HG03558 (cell line): ENCODE measurements around the gene SLC46A1.

Source experiments
- ATAC-seq: cut with Tn5 transposase; IDR thresholded peaks from one replicate; pipeline ENCODE4 v1.9.1; 2021; ENCODE audit warnings: moderate number of reproducible peaks; ENCODE audit not compliant: unreplicated experiment; ENCODE audit errors: extremely low read depth

SLC46A1 gene

GRCh38 chr17:28404812-28405570 lies 1.0 kb downstream of the SLC46A1 start:
- ATAC-seq, result no peak

GRCh38 chr17:28404461-28404811 lies 1.6 kb downstream of the SLC46A1 start:
- ATAC-seq, result no peak

- ATAC-seq, result no peak
Measured at GRCh38 chr17:28404007-28404406, 2.0 kb downstream of the SLC46A1 start.

- ATAC-seq, result no peak
Measured at GRCh38 chr17:28402844-28403243, 3.2 kb downstream of the SLC46A1 start.

- ATAC-seq, result no peak
Measured at GRCh38 chr17:28402224-28402630, 3.8 kb downstream of the SLC46A1 start.

GRCh38 chr17:28399808-28400207 lies 6.2 kb downstream of the SLC46A1 start:
- ATAC-seq, result no peak

GRCh38 chr17:28398280-28398981 lies 7.6 kb downstream of the SLC46A1 start:
- ATAC-seq, result no peak

GRCh38 chr17:28397687-28398279 lies 8.2 kb downstream of the SLC46A1 start:
- no peak for ATAC-seq

- ATAC-seq, result no peak
Measured at GRCh38 chr17:28397275-28397674, 8.7 kb downstream of the SLC46A1 start.

GRCh38 chr17:28396635-28397239 lies 9.3 kb downstream of the SLC46A1 start:
- ATAC-seq, result no peak

- no peak for ATAC-seq
Measured at GRCh38 chr17:28395968-28396367, 10.0 kb downstream of the SLC46A1 start.

GRCh38 chr17:28395426-28395825 lies 10.6 kb downstream of the SLC46A1 start:
- ATAC-seq, result no peak

GRCh38 chr17:28394337-28395116 lies 11.5 kb downstream of the SLC46A1 start:
- no peak for ATAC-seq

- no peak for ATAC-seq
Measured at GRCh38 chr17:28392491-28392890, 13.5 kb downstream of the SLC46A1 start.

- ATAC-seq, result no peak
Measured at GRCh38 chr17:28391401-28391800, 14.6 kb downstream of the SLC46A1 start.

- ATAC-seq, result no peak
Measured at GRCh38 chr17:28390984-28391383, 15.0 kb downstream of the SLC46A1 start.

GRCh38 chr17:28390563-28390962 lies 15.4 kb downstream of the SLC46A1 start:
- no peak for ATAC-seq

- no peak for ATAC-seq
Measured at GRCh38 chr17:28390141-28390540, 15.9 kb downstream of the SLC46A1 start.

GRCh38 chr17:28388106-28388505 lies 17.9 kb downstream of the SLC46A1 start:
- no peak for ATAC-seq

- no peak for ATAC-seq
Measured at GRCh38 chr17:28386391-28386790, 19.6 kb downstream of the SLC46A1 start.
